ENCODE results near the gene KCNG1. TPM values are rescaled to one million over a fixed set of nuclear protein-coding genes. Genes with fewer than 3 reads are reported as not detected.
A peak's percentile ranks its signal among the peaks of the same experiment; 100 is the strongest.

Gene KCNG1
- total RNA-seq, 6 experiments from 2014 or later: 3.0 to 5.4 (median 3.5) TPM

DNA sequence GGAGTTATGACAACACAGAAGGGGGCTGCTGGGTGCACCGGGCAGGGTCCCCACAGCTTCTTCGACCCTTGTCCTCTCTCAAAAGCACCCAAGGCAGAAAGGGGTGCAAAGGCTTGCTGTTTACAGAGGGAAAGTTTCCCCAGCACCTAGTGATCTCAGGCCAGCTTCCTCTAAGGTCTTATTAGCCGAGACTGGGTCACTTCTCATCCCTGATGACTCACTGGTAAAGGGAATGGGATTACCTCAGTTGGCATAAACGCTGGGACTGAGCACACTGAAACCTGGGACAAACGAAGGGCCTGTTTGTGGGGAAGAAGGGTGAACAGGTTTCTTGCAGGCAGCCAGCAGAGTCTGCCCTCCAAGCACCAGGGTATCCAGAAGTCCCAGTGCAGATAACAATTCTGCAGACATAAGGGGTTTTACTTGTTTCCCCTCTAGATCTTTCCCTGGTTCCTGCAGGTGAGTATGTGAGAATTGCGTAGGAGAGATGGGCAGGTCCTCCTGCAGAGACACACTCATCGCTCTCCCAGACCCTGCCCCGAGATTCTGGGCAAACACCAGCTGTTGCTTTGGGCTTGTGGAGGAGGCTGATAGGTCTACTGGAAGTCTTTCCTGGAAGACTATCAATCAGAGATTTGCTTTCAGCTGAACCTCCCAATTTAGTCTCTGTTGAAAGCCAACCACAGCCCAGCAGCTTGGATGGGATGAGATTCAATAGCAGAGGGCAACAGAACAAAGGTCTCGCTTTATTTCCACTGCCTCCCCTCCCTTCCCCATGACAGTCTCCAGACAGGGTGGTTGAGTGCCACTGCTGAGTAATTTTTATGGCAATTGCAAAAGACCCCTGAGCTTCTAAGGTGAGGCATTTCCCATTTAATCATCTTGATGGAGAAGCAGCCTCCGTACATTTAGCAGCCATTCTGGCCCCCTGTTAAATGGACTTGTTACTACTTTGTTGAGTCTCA, 25.7 kb downstream of the KCNG1 start:
- DNase-seq: peak; percentile 19
- TF ChIP-seq CTCF (IDR thresholded peaks at IDR 0.05): no peak
- no peaks in the 10 kb centered on the region for H3K9me3 Mint-ChIP-seq
- H3K27me3 Mint-ChIP-seq (ENCODE audit: insufficient read depth): peaks cover 8% of the 10 kb centered on the region
- H3K4me1 Mint-ChIP-seq (ENCODE audit: low read depth): peaks cover 19% of the 10 kb centered on the region
- no peak overlapping the region for H3K4me3 Mint-ChIP-seq
- no peak overlapping the region for H3K27ac Mint-ChIP-seq
- 0 out of 2 replicates have a peak, but pooled peaks cover 4% of the 10 kb centered on the region for H3K36me3 Mint-ChIP-seq (ENCODE audit: low read depth)

- no peak overlapping the region for H3K27ac Mint-ChIP-seq
- H3K36me3 Mint-ChIP-seq (ENCODE audit: low read depth): 0 out of 2 replicates have a peak, but pooled peaks cover 4% of the 10 kb centered on the region
- H3K4me1 Mint-ChIP-seq (ENCODE audit: low read depth): peaks cover 25% of the 10 kb centered on the region
- H3K4me3 Mint-ChIP-seq: no peak overlapping the region
- peaks cover 8% of the 10 kb centered on the region for H3K27me3 Mint-ChIP-seq (ENCODE audit: insufficient read depth)
- H3K9me3 Mint-ChIP-seq: no peaks in the 10 kb centered on the region
- peak; percentile 46 for DNase-seq
- TF ChIP-seq CTCF (IDR thresholded peaks at IDR 0.05): no peak
Observed at GRCh38 chr20:50995506-50995905, 27.4 kb downstream of the KCNG1 start.

GRCh38 chr20:50993876-50994275, 29.0 kb downstream of the KCNG1 start:
- Mint-ChIP-seq H3K27me3 (ENCODE audit: insufficient read depth) (peaks cover under 1% of the 10 kb centered on the region), H3K36me3 (ENCODE audit: low read depth) (0 out of 2 replicates have a peak, but pooled peaks cover 4% of the 10 kb centered on the region), H3K27ac (no peak overlapping the region), H3K4me3 (no peak overlapping the region), H3K9me3 (no peaks in the 10 kb centered on the region), H3K4me1 (ENCODE audit: low read depth) (peaks cover 29% of the 10 kb centered on the region)
- TF ChIP-seq CTCF (IDR thresholded peaks at IDR 0.05): no peak
- no peak for DNase-seq

DNA sequence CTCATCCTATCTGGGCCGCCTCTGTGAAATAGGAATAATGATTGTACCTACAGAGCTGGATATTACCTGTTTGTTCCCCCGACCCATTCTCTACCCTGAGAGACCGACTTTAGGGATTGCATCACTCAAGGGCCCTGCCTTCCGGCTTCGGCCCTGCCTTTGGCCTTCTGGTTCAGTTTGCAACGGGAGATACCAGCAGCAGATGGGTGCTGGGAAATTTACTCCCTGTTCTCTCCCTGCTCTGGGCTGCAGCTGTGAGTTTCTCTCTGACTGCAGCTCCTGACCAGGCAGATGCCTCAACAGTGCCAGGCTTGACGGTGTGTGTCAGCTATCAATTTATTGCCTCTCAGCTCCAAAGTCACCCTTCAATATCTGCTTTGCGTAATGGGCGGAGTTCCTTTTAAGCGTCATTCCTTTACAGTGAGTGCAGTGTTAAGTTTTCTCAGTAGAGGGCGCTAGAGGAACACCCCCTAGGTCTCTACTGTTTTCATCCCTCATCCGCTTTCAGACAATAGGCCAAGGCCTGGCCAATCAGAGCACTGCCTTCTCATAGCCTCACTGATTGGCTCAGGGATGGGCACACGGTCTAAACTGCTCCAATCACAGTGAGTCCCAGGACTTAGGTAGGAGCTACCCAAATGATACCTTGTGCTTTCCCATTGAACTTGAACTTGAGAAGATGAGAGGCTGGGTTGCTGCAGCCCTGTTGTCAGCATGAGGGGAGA, 30.0 kb downstream of the KCNG1 start:
- Mint-ChIP-seq H3K9me3 (no peaks in the 10 kb centered on the region), H3K27ac (no peak overlapping the region), H3K4me3 (no peak overlapping the region), H3K4me1 (ENCODE audit: low read depth) (peaks cover 33% of the 10 kb centered on the region), H3K36me3 (ENCODE audit: low read depth) (0 out of 2 replicates have a peak, but pooled peaks cover 4% of the 10 kb centered on the region), H3K27me3 (ENCODE audit: insufficient read depth) (no peaks in the 10 kb centered on the region; the same call in 1 of the 2 replicates)
- DNase-seq: peak; percentile 47
- peak; percentile 84 for TF ChIP-seq CTCF (IDR thresholded peaks at IDR 0.05)

DNA sequence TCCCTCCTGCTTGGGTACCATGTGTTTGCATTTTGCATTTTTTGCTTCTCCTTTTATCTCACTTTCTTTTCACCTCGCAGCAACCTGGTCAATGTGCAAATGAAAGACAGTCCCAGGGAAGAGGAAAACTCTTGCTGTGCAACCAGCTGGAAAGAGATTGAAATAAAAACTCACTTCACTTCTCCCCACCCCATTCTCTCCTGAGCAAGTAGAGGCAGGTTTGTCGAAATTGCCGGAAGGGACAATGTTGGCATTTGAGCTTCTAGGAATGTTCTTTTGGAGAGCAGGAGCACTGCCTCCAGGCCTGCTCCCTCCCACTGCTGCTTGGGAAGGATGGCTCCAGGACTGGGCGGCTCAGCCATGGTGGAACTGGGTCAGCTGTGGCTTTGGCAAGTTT, 30.6 kb downstream of the KCNG1 start:
- 0 out of 2 replicates have a peak, but pooled peaks cover 4% of the 10 kb centered on the region for H3K36me3 Mint-ChIP-seq (ENCODE audit: low read depth)
- no peak for DNase-seq
- H3K27me3 Mint-ChIP-seq (ENCODE audit: insufficient read depth): no peaks in the 10 kb centered on the region; the same call in 1 of the 2 replicates
- H3K4me3 Mint-ChIP-seq: no peak overlapping the region
- TF ChIP-seq CTCF (IDR thresholded peaks at IDR 0.05): no peak
- H3K27ac Mint-ChIP-seq: no peak overlapping the region
- H3K9me3 Mint-ChIP-seq: no peaks in the 10 kb centered on the region
- H3K4me1 Mint-ChIP-seq (ENCODE audit: low read depth): peaks cover 38% of the 10 kb centered on the region
